Heart right ventricle (tissue), 16 donors: ENCODE measurements around the gene PPP1R26. TPM values are rescaled to one million over a fixed set of nuclear protein-coding genes. Genes with fewer than 3 reads are reported as not detected.

Source experiments
- ATAC-seq, 8 donors: fragments of 200-7000 bp; cut with Tn5 transposase; one replicate each; pipeline ENCODE4 v1.9.1; 2020; ENCODE audit warnings: mild to moderate bottlenecking in 8 of 8, moderate library complexity in 8 of 8, moderate number of reproducible peaks in 1 of 8
- DNase-seq, 2 donors: peaks; one replicate each; pipeline ENCODE4 v3.0.0-alpha.2; 2020
- H3K27ac ChIP-seq, 10 donors: fragments of 200-600 bp; sonication (generic) in 2 of 10; one replicate each; pipeline versions ENCODE4 v1.5.0 to v1.8.0; 2020 to 2022; ENCODE audit warnings: mild to moderate bottlenecking in 3 of 10
- H3K27me3 ChIP-seq, 7 donors: fragments of 200-600 bp; one replicate each; pipeline ENCODE4 v1.8.0; 2021 to 2022; ENCODE audit warnings: mild to moderate bottlenecking in 2 of 7
- H3K36me3 ChIP-seq, 9 donors: fragments of 200-600 bp; sonication (generic) in 1 of 9; one replicate each; pipeline versions ENCODE4 v1.5.0 to v1.8.0; 2020 to 2022; ENCODE audit warnings: mild to moderate bottlenecking in 2 of 9
- H3K4me1 ChIP-seq, 9 donors: fragments of 200-600 bp; sonication (generic) in 1 of 9; one replicate each; pipeline versions ENCODE4 v1.5.0 to v1.8.0; 2020 to 2022; ENCODE audit warnings: mild to moderate bottlenecking in 4 of 9
- H3K4me3 ChIP-seq, 10 donors: fragments of 200-600 bp; sonication (generic) in 2 of 10; one replicate each; pipeline versions ENCODE4 v1.5.0 to v1.8.0; 2020 to 2022; ENCODE audit warnings: mild to moderate bottlenecking in 7 of 10, moderate library complexity in 2 of 10
- H3K9me3 ChIP-seq, 11 donors: fragments of 200-600 bp in 10 of 11; sonication (generic) in 2 of 11; one replicate each; pipeline versions ENCODE4 v1.5.0 to v1.8.0; 2013 to 2022; ENCODE audit warnings: mild to moderate bottlenecking in 2 of 11, control low read depth in 1 of 11, moderate library complexity in 1 of 11
- WGBS, 2 donors: extraction: QIAGEN DNeasy Blood & Tissue Kit; methylation state at CpG; one replicate each; pipeline ENCODE4 v1.1.7; 2013; ENCODE audit warnings: inconsistent platforms in 1 of 2; 5-methylcytosine and 5-hydroxymethylcytosine counted together
- intact Hi-C, 10 donors: fragments of 100-400 bp; cut with DNase I; formaldehyde crosslinking; loops; one replicate each; pipeline versions ENCODE4 v1.11.1 to v1.14.2; 2022
- polyA plus RNA-seq, 2 donors: library from polyadenylated mRNA; stranded (reverse); fragments of 200-250 nt; gene quantifications; one replicate each; pipeline ENCODE4 v1.2.3, GENCODE V29; 2013
- total RNA-seq, 10 donors: library from RNA; stranded (reverse); fragmentation: NEBNext Ultra II Directional in 3 of 10; extraction: Animal tissue kit (Norgen Biotek cat#: 25700) in 3 of 10; gene quantifications; one replicate each; pipeline versions ENCODE4 v1.2.1 to v1.2.4, GENCODE V29; 2021 to 2023
- TF ChIP-seq, protein P1 (sequence below), 9 donors: fragments of 200-600 bp; sonication (generic) in 2 of 9; IDR thresholded peaks; one replicate each; pipeline versions ENCODE4 v1.5.0 to v1.8.0; 2021 to 2022; ENCODE audit warnings: antibody characterized with exemption in 9 of 9, mild to moderate bottlenecking in 5 of 9, moderate library complexity in 1 of 9
- donor health status: Arrhythmogenic right ventricular cardiomyopathy.
- donor health status: ischemic (EF 13 %, LVEDD 7.1; RV severe dilation, severe dysfunction).
- donor health status: healthy with polysubstance abuse.
- donor health status: DM: no; HTN: yes; CAD: no.
- donor health status: DM: no; HTN: no; CAD: no.
- donor health status: ischemic (EF 25% LVEDD 6.9; RV normal size, moderate dysfunction).
- donor health status: ischemic (EF 25% LVEDD 5.7; RV mildly dilated, moderate dysfunction).
- donor health status: healthy.
- donor health status: DM: yes; HTN: yes; CAD: no.
- donor health status: Ischemic cardiomyopathy.
- donor health status: ischemic (EF 35%, LVEDD 5.7; RV mildly dilated, moderate dysfunction).
- donor health status: nonischemic (EF 11% LVEDD 7.7; RV severe dilation, severe dysfunction).
- donor health status: DM: yes; HTN: yes; CAD: no.
- donor health status: PGD.
- donor health status: ischemic (EF 29% LVEDD 5.4; RV normal size, mild dysfunction).
- donor health status: nonischemic (EF 23%, LVEDD 6.1; RV moderate dilation, normal function).

Gene PPP1R26
- total and polyA plus RNA-seq, 12 donors = 7.5 to 26.7 (median 20.6) TPM

DNA sequence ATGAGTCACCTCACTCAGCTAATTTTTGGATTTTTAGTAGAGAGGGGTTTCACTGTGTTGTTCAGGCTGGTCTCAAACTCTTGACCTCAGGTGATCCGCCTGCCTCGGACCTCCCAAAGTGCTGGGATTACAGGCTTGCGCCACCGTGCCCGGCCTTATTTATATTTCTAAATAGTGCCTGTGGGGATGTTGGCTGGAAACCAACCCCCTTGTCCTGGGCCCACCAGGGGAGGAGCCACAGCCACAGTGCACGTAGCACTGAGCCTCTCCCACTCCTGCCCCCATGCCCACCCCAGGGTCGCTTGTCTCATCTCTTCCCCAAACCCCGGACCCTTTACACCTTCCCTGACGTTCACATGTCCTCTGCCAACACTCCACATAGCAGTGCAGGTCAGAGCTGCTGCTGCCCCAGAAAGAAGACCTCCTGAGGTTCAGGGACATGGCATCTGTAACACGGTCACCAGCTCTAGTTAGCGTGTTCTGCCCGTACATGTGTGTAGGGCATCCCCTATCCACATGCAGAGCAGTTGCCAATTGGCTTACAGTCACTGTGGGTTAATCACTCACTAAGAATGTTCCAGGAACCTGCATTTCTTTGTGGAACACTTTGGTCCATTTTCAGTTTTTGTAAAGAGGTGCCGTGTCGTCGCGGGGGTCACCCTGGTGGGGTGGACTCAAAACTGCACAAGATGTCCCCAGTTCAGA lies 10.7 kb downstream of the PPP1R26 start:
- 91 to 93% methylated on average over 16 of the region's 16 CpGs for WGBS, 2 donors
- H3K36me3 ChIP-seq = peaks cover 0 to 48% (median 13%) of the 10 kb centered on the region in 9 donors
- TF ChIP-seq, protein P1, sequence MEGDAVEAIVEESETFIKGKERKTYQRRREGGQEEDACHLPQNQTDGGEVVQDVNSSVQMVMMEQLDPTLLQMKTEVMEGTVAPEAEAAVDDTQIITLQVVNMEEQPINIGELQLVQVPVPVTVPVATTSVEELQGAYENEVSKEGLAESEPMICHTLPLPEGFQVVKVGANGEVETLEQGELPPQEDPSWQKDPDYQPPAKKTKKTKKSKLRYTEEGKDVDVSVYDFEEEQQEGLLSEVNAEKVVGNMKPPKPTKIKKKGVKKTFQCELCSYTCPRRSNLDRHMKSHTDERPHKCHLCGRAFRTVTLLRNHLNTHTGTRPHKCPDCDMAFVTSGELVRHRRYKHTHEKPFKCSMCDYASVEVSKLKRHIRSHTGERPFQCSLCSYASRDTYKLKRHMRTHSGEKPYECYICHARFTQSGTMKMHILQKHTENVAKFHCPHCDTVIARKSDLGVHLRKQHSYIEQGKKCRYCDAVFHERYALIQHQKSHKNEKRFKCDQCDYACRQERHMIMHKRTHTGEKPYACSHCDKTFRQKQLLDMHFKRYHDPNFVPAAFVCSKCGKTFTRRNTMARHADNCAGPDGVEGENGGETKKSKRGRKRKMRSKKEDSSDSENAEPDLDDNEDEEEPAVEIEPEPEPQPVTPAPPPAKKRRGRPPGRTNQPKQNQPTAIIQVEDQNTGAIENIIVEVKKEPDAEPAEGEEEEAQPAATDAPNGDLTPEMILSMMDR (IDR thresholded peaks at IDR 0.05) = no peak
- H3K4me1 ChIP-seq = no peaks in the 10 kb centered on the region
- H3K27me3 ChIP-seq = no peaks in the 10 kb centered on the region
- H3K9me3 ChIP-seq = no peaks in the 10 kb centered on the region
- ATAC-seq (no peak), DNase-seq (no peak)
- H3K4me3 ChIP-seq = no peak overlapping the region
- no peak overlapping the region for H3K27ac ChIP-seq
- intact Hi-C loops = no loop called here

DNA sequence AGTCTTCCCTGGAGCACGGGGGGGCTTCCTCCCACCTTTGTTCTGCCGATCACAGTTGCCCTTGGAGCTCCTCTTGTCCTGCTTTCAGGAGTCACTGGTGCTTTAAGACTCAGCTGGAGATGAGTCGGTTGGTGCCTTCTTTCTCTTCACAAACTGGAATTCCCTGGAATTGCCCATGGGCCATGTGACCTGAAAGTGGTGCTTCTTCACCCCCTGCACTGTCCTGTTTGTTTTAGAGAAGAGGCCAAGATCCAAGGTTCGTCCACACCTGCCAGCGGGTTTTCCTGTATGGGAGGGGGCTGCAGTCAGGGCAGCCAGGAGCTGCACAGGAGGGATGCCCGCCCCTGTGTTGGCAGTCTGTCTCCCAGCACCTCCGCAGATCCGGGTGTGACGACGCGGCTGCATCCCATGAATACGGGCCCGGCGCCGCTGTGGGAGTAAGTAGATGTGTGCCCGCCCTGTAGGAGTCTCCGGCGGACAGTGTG lies 11.4 kb downstream of the PPP1R26 start:
- TF ChIP-seq, protein P1 (IDR thresholded peaks at IDR 0.05) = no peak
- Histone ChIP-seq H3K27ac (no peak overlapping the region), H3K4me3 (no peak overlapping the region), H3K9me3 (no peaks in the 10 kb centered on the region), H3K4me1 (peaks cover 0 to under 1% (median 0%) of the 10 kb centered on the region in 9 donors), H3K36me3 (peaks cover 0 to 41% (median 7%) of the 10 kb centered on the region in 9 donors), H3K27me3 (no peaks in the 10 kb centered on the region)
- no peak for DNase-seq
- 82 to 87% methylated on average over 18 of the region's 18 CpGs for WGBS, 2 donors
- intact Hi-C loops = no loop called here
- no peak for ATAC-seq

- Histone ChIP-seq H3K27ac (no peak overlapping the region), H3K27me3 (no peaks in the 10 kb centered on the region), H3K4me1 (peaks cover 0 to 4% (median 0%) of the 10 kb centered on the region in 9 donors), H3K4me3 (no peak overlapping the region), H3K9me3 (no peaks in the 10 kb centered on the region), H3K36me3 (peaks cover 0 to 33% (median 0%) of the 10 kb centered on the region in 9 donors)
- no peak for ATAC-seq
- TF ChIP-seq, protein P1 (IDR thresholded peaks at IDR 0.05) = no peak
- intact Hi-C loops = no loop called here
- DNase-seq = no peak
- WGBS, 2 donors = 84% methylated on average over 4 of the region's 4 CpGs
Measured at GRCh38 chr9:135491764-135492163, 12.2 kb downstream of the PPP1R26 start.

DNA sequence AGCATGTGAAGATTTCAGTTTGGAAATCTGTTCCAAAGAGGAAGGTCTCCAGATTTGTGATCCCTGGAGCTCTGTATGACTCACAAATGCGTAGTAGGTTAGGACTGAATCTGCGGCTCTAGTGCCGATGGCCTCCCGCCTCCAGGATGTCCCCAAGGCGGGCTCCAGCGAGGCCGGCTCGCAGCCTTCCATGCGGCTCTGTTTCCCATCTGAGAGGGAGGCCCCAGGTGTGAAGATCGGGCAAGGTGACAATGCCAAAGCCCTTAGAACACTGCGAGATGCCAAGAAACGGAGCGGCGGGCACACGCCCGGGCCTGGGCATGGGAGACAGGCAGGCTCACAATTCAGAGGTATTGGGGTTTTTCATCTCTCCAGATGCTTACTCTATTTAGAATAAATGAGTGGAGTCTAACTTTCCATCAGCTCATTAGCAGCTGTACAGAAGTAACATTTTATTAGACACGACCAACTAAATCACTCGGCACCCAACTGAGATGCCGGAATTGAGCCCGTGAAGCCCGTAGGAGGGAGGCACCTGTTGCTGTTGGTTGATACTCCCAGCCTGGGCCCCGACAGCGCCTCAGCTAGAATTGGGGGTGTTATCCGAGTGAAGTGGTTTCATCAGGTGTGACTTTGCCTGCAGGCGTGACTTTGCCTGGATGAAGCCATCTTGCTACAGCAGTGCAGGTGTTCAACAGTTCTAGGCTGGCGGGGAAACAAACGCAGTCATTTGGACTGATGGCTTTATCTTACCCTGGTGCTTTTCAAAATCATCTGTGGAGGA lies 13.5 kb downstream of the PPP1R26 start:
- DNase-seq = no peak
- intact Hi-C loops = no loop called here

More for the DNA sequence above, 13.5 kb downstream of the PPP1R26 start:
- ATAC-seq = no peak
- no peaks in the 10 kb centered on the region for H3K9me3 ChIP-seq
- H3K4me3 ChIP-seq = no peak overlapping the region
- TF ChIP-seq, protein P1 (IDR thresholded peaks at IDR 0.05) = no peak
- H3K27me3 ChIP-seq = no peaks in the 10 kb centered on the region
- peaks cover 0 to 20% (median 0%) of the 10 kb centered on the region in 9 donors for H3K36me3 ChIP-seq
- no peak overlapping the region for H3K27ac ChIP-seq
- 86 to 89% methylated on average over 27 of the region's 27 CpGs for WGBS, 2 donors
- peaks cover 0 to 4% (median 0%) of the 10 kb centered on the region in 9 donors for H3K4me1 ChIP-seq
